GM12878 (cell line): Measurements from ENCODE around the gene INTS6.

Experiments used
- BCL3 ChIP-seq: IDR thresholded peaks from 2 replicates; pipeline ENCODE4 v1.6.1; 2011; ENCODE audit warnings: borderline replicate concordance, low read depth, mild to moderate bottlenecking, moderate library complexity, low read length; ENCODE audit not compliant: insufficient read depth, poor library complexity, severe bottlenecking
- CEBPB ChIP-seq, 2 experiments: fragments of 150-350 bp in 1 of 2; IDR thresholded peaks; 2 replicates each; pipeline ENCODE4 v1.6.1; 2012 to 2014; ENCODE audit warnings: low read depth in 2 of 2, low read length in 2 of 2, borderline replicate concordance in 1 of 2, inconsistent platforms in 1 of 2
- EZH2 ChIP-seq: IDR thresholded peaks from 2 replicates; pipeline ENCODE4 v1.6.1; 2012; ENCODE audit warnings: low read depth, mild to moderate bottlenecking, control low read depth, inconsistent platforms, low read length, borderline replicate concordance; ENCODE audit not compliant: control insufficient read depth
- TF ChIP-seq, protein P1 (sequence below): IDR thresholded peaks from 2 replicates; pipeline ENCODE4 v1.6.1; 2012; ENCODE audit warnings: low read depth, low read length, improper control_type of control experiment
- TF ChIP-seq, protein P2 (sequence below), 3 experiments: IDR thresholded peaks in 2 of 3; conservative IDR thresholded peaks in 1 of 3; 2 replicates each; pipeline ENCODE4 v1.5.1; 2011; ENCODE audit warnings: low read depth in 3 of 3, low read length in 3 of 3, mild to moderate bottlenecking in 3 of 3, control low read depth in 2 of 3, moderate library complexity in 2 of 3, inconsistent platforms in 1 of 3, mixed read lengths in 1 of 3; ENCODE audit not compliant: control insufficient read depth in 2 of 3, insufficient read depth in 1 of 3; ENCODE audit errors: extremely low read depth in 1 of 3

- TF ChIP-seq CEBPB (IDR thresholded peaks at IDR 0.05; ENCODE audit: borderline replicate concordance in 1 of 2, low read depth in 2 of 2, low read length in 2 of 2) (no peak), EZH2 (no peak), BCL3 (no peak)
- TF ChIP-seq, protein P1, sequence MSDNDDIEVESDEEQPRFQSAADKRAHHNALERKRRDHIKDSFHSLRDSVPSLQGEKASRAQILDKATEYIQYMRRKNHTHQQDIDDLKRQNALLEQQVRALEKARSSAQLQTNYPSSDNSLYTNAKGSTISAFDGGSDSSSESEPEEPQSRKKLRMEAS: no peak
- TF ChIP-seq, protein P2, sequence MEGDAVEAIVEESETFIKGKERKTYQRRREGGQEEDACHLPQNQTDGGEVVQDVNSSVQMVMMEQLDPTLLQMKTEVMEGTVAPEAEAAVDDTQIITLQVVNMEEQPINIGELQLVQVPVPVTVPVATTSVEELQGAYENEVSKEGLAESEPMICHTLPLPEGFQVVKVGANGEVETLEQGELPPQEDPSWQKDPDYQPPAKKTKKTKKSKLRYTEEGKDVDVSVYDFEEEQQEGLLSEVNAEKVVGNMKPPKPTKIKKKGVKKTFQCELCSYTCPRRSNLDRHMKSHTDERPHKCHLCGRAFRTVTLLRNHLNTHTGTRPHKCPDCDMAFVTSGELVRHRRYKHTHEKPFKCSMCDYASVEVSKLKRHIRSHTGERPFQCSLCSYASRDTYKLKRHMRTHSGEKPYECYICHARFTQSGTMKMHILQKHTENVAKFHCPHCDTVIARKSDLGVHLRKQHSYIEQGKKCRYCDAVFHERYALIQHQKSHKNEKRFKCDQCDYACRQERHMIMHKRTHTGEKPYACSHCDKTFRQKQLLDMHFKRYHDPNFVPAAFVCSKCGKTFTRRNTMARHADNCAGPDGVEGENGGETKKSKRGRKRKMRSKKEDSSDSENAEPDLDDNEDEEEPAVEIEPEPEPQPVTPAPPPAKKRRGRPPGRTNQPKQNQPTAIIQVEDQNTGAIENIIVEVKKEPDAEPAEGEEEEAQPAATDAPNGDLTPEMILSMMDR (IDR thresholded peaks at IDR 0.05 in 2 of 3, conservative IDR thresholded peaks at IDR 0.05 in 1 of 3; ENCODE audit: control insufficient read depth in 2 of 3, extremely low read depth in 1 of 3, insufficient read depth in 1 of 3, low read depth in 3 of 3, low read length in 3 of 3): no peak
These were observed 25.8 kb upstream of the INTS6 start for GRCh38 chr13:51478418-51479198.
